ENCODE measurements around the gene FBXW4. TPM values are rescaled to one million over a fixed set of nuclear protein-coding genes. Genes with fewer than 3 reads are reported as not detected.
"Not testable (repeated sequence)": the region's sequence is repeated elsewhere in the genome, so short reads cannot be mapped to it uniquely, and the experiment has no call there.

Gene FBXW4
- total and polyA plus RNA-seq, 9 donors: 38.6 to 86.4 (median 64.4) TPM

DNA sequence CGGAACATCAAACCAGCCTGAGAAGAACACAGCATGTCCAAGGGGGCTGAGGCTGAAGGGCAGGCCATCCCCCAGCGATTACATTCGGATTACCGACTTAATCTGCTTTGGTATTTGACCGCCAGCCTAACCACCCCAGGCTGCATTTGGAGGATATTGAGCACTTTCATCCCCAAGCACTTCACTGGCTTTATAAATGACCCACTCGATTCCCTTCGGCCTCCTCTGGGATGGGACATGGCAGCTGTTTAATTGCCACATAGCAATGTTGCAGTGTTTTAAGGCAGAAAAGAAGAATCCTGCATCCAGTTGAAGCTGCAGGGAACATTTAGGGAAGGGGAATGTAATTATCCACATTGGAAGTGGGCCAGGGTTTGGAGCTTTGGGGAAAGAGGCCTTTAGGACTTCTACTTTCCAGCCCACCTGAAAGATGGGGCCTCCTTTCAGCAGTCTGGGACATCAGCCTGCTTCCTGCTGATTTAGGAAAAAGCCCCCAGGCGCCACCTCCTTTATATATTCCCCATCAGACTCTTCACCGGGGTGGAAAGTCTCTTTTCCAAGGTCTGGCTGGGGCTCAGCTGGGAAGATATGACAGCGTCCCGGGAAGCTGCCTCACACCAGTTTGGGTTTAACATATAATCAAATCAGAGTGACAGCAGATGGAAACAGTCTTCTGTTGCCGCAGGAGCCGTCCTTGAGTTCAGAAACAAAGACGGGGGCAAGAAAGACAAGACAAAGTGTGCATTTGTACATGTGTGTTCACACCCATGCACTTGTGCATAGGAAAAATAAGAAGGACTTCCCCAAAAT is 97.7 kb downstream of the FBXW4 start:
- no peak for DNase-seq
- 72 to 74% (median 73%) methylated on average over 14 of the region's 14 CpGs for WGBS, 3 donors
- no peaks in the 10 kb centered on the region for H3K36me3 ChIP-seq
- no peak overlapping the region for H3K27ac ChIP-seq
- H3K9me3 ChIP-seq: no peaks in the 10 kb centered on the region
- H3K27me3 ChIP-seq: no peaks in the 10 kb centered on the region
- no peak overlapping the region for H3K4me3 ChIP-seq
- TF ChIP-seq POLR2A (IDR thresholded peaks at IDR 0.05) (no peak), CTCF (IDR thresholded peaks at IDR 0.05) (no peak), EP300 (IDR thresholded peaks at IDR 0.05) (no peak)
- intact Hi-C loops (cut with DNase I): no loop called here
- H3K4me1 ChIP-seq (ENCODE audit: insufficient read depth): no peaks in the 10 kb centered on the region

DNA sequence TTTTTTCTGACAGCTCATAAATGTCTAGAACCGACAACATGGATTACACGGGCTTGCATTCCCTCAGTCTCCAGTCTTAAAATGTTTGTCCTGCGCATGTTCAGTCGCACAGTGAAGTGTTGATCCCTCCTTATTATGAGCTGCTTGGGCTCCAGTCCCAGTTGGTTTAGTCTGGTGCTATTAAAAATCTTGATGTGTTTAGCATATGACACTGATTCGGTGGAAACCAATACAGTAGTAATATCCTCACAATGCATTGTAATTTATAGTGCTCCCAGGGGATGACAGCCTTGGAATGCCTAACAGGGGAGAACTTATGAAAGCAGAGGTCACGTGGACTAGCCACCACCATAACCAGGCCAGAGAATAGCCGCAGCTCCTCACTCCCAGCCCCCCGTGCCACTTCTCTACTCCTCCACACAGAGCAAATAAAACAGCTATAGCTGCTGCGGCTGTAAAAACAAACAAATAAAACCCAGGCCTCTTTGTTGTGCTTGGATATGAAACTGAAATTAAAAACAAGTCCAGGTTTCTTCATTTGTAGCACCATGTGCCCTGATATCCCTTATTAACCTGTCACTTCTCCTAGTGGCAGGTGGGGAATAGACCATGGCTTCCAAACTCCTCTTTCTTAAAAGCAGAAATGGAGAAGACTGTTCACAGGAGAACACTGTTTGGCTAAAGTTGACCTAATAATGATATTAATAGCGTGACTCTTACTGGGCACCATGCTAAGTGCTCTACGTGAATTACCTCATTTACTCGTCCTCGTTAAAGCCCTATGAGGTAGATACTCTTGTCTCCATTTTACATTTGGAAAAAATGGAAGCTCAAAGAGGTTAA is 99.2 kb downstream of the FBXW4 start:
- no peak overlapping the region for H3K27ac ChIP-seq
- H3K36me3 ChIP-seq: no peaks in the 10 kb centered on the region
- intact Hi-C loops (cut with DNase I): no loop called here
- WGBS, 3 donors: 63 to 71% (median 69%) methylated on average over 13 of the region's 13 CpGs
- no peak for TF ChIP-seq EP300 (IDR thresholded peaks at IDR 0.05)
- no peak for TF ChIP-seq POLR2A (IDR thresholded peaks at IDR 0.05)
- TF ChIP-seq CTCF (IDR thresholded peaks at IDR 0.05): no peak
- H3K4me1 ChIP-seq (ENCODE audit: insufficient read depth): no peaks in the 10 kb centered on the region
- DNase-seq: no peak
- no peak overlapping the region for H3K4me3 ChIP-seq
- H3K27me3 ChIP-seq: no peaks in the 10 kb centered on the region
- no peaks in the 10 kb centered on the region for H3K9me3 ChIP-seq

GRCh38 chr10:101593331-101593730 is 101.6 kb downstream of the FBXW4 start:
- H3K27me3 ChIP-seq; H3K4me3 ChIP-seq; DNase-seq; H3K36me3 ChIP-seq; H3K27ac ChIP-seq; H3K4me1 ChIP-seq (ENCODE audit: insufficient read depth); intact Hi-C loops (cut with DNase I); H3K9me3 ChIP-seq: not testable (repeated sequence)
- 68 to 100% (median 74%) methylated on average over 2 of the region's 2 CpGs for WGBS, 3 donors

DNA sequence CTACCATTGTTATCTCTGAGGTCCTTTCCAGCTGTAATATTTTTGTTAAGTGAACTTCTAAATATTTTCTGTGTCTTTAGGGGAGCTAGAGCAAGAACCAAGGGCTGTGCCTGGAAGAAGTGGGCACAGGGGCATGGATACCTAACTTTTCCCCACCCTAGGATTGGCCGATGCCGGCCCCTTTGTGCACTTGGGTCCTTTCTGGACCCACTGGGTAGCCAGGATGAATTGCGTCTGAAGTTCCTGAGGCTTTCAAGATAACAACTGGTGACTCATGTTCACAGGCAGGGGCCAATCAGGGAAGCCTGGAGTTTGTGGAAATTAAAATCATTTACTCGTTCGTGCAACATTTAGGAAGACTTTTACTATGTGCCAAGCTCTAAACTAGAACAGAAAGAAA is 106.1 kb downstream of the FBXW4 start:
- no peak overlapping the region for H3K27ac ChIP-seq
- DNase-seq: no peak
- H3K27me3 ChIP-seq: no peaks in the 10 kb centered on the region
- H3K4me1 ChIP-seq (ENCODE audit: insufficient read depth): peaks cover 15% of the 10 kb centered on the region
- no peaks in the 10 kb centered on the region for H3K9me3 ChIP-seq
- no peaks in the 10 kb centered on the region for H3K36me3 ChIP-seq
- H3K4me3 ChIP-seq: peak overlapping the region; percentile 56
- TF ChIP-seq POLR2A (IDR thresholded peaks at IDR 0.05): no peak
- no peak for TF ChIP-seq CTCF (IDR thresholded peaks at IDR 0.05)
- no peak for TF ChIP-seq EP300 (IDR thresholded peaks at IDR 0.05)
- WGBS, 3 donors: 36 to 50% (median 39%) methylated on average over 5 of the region's 5 CpGs
- intact Hi-C loops (cut with DNase I): no loop called here
